HEK293 (cell line): Measurements from ENCODE around the gene TMEM120A.

Experiments
- RBAK ChIP-seq: fragments of 450-650 bp; formaldehyde crosslinking; IDR thresholded peaks from 2 replicates; pipeline ENCODE4 v1.5.1; 2016; ENCODE audit warnings: missing biosample characterization, missing genetic modification characterization
- ZBTB7A ChIP-seq: fragments of 450-650 bp; formaldehyde crosslinking; IDR thresholded peaks from 2 replicates; pipeline ENCODE4 v1.5.1; 2016; ENCODE audit warnings: low read depth, missing biosample characterization, missing genetic modification characterization
- ZNF121 ChIP-seq: fragments of 450-650 bp; formaldehyde crosslinking; IDR thresholded peaks from 2 replicates; pipeline ENCODE4 v1.5.1; 2016; ENCODE audit warnings: missing biosample characterization, missing genetic modification characterization
- ZNF174 ChIP-seq: fragments of 450-650 bp; formaldehyde crosslinking; IDR thresholded peaks from 2 replicates; pipeline ENCODE4 v1.5.0; 2017; ENCODE audit warnings: missing biosample characterization, mild to moderate bottlenecking, missing genetic modification characterization
- ZNF324 ChIP-seq: fragments of 450-650 bp; formaldehyde crosslinking; IDR thresholded peaks from 2 replicates; pipeline ENCODE4 v1.5.1; 2016; ENCODE audit warnings: missing biosample characterization, missing genetic modification characterization
- ZNF777 ChIP-seq: fragments of 450-650 bp; formaldehyde crosslinking; IDR thresholded peaks from 2 replicates; pipeline ENCODE4 v1.5.1; 2017; ENCODE audit warnings: missing biosample characterization, missing genetic modification characterization, borderline replicate concordance
- TF ChIP-seq, protein P1 (sequence below): fragments of 450-650 bp; formaldehyde crosslinking; IDR thresholded peaks from 2 replicates; pipeline ENCODE4 v1.5.1; 2016; ENCODE audit warnings: missing biosample characterization, missing genetic modification characterization
- TF ChIP-seq, protein P2 (sequence below): fragments of 450-650 bp; formaldehyde crosslinking; IDR thresholded peaks from 2 replicates; pipeline ENCODE4 v1.5.1; 2016; ENCODE audit warnings: missing biosample characterization, missing genetic modification characterization
- TF ChIP-seq, protein P3 (sequence below): fragments of 450-650 bp; formaldehyde crosslinking; IDR thresholded peaks from 2 replicates; pipeline ENCODE4 v1.5.1; 2017; ENCODE audit warnings: missing biosample characterization, missing genetic modification characterization
- TF ChIP-seq, protein P4 (sequence below): fragments of 450-650 bp; formaldehyde crosslinking; IDR thresholded peaks from 2 replicates; pipeline ENCODE4 v1.5.1; 2016; ENCODE audit warnings: missing biosample characterization, missing genetic modification characterization, low read depth
- TF ChIP-seq, protein P5 (sequence below): fragments of 450-650 bp; formaldehyde crosslinking; IDR thresholded peaks from 2 replicates; pipeline ENCODE4 v1.5.1; 2016; ENCODE audit warnings: missing biosample characterization, missing genetic modification characterization
- TF ChIP-seq, protein P6 (sequence below): fragments of 450-650 bp; formaldehyde crosslinking; conservative IDR thresholded peaks from 2 replicates; pipeline ENCODE4 v1.5.1; 2016; ENCODE audit warnings: low read depth, missing biosample characterization, missing genetic modification characterization

DNA sequence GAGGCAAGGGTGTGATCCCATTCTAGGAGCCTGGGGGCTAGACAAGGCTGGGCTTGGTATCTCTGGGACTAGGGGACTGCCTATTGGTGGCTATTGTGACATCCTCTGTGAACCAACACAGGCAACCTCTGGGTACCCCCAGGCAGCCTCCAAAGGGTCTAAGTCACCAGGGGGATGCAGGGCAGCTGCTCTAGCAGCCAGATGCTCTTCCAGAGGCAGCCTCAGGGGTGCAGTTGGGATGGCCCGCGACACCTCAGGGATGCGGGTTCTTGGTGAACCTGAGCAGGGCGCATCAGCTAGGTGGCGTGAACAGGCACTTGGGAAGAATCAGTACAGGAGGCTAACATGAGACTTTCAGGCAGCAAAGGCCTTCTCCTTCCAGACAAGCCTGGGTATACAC, 1.6 kb upstream of the TMEM120A start:
- TF ChIP-seq ZNF777 (tag by site-specific recombination), result no peak
- TF ChIP-seq, protein P1, sequence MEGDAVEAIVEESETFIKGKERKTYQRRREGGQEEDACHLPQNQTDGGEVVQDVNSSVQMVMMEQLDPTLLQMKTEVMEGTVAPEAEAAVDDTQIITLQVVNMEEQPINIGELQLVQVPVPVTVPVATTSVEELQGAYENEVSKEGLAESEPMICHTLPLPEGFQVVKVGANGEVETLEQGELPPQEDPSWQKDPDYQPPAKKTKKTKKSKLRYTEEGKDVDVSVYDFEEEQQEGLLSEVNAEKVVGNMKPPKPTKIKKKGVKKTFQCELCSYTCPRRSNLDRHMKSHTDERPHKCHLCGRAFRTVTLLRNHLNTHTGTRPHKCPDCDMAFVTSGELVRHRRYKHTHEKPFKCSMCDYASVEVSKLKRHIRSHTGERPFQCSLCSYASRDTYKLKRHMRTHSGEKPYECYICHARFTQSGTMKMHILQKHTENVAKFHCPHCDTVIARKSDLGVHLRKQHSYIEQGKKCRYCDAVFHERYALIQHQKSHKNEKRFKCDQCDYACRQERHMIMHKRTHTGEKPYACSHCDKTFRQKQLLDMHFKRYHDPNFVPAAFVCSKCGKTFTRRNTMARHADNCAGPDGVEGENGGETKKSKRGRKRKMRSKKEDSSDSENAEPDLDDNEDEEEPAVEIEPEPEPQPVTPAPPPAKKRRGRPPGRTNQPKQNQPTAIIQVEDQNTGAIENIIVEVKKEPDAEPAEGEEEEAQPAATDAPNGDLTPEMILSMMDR (tag by site-specific recombination), result no peak
- TF ChIP-seq, protein P2, sequence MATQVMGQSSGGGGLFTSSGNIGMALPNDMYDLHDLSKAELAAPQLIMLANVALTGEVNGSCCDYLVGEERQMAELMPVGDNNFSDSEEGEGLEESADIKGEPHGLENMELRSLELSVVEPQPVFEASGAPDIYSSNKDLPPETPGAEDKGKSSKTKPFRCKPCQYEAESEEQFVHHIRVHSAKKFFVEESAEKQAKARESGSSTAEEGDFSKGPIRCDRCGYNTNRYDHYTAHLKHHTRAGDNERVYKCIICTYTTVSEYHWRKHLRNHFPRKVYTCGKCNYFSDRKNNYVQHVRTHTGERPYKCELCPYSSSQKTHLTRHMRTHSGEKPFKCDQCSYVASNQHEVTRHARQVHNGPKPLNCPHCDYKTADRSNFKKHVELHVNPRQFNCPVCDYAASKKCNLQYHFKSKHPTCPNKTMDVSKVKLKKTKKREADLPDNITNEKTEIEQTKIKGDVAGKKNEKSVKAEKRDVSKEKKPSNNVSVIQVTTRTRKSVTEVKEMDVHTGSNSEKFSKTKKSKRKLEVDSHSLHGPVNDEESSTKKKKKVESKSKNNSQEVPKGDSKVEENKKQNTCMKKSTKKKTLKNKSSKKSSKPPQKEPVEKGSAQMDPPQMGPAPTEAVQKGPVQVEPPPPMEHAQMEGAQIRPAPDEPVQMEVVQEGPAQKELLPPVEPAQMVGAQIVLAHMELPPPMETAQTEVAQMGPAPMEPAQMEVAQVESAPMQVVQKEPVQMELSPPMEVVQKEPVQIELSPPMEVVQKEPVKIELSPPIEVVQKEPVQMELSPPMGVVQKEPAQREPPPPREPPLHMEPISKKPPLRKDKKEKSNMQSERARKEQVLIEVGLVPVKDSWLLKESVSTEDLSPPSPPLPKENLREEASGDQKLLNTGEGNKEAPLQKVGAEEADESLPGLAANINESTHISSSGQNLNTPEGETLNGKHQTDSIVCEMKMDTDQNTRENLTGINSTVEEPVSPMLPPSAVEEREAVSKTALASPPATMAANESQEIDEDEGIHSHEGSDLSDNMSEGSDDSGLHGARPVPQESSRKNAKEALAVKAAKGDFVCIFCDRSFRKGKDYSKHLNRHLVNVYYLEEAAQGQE (tag by site-specific recombination), result no peak
- TF ChIP-seq, protein P3, sequence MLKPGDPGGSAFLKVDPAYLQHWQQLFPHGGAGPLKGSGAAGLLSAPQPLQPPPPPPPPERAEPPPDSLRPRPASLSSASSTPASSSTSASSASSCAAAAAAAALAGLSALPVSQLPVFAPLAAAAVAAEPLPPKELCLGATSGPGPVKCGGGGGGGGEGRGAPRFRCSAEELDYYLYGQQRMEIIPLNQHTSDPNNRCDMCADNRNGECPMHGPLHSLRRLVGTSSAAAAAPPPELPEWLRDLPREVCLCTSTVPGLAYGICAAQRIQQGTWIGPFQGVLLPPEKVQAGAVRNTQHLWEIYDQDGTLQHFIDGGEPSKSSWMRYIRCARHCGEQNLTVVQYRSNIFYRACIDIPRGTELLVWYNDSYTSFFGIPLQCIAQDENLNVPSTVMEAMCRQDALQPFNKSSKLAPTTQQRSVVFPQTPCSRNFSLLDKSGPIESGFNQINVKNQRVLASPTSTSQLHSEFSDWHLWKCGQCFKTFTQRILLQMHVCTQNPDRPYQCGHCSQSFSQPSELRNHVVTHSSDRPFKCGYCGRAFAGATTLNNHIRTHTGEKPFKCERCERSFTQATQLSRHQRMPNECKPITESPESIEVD (tag by site-specific recombination), result no peak
- TF ChIP-seq ZNF174 (tag by site-specific recombination), result no peak
- TF ChIP-seq ZBTB7A (tag by site-specific recombination), result no peak
- TF ChIP-seq, protein P4, sequence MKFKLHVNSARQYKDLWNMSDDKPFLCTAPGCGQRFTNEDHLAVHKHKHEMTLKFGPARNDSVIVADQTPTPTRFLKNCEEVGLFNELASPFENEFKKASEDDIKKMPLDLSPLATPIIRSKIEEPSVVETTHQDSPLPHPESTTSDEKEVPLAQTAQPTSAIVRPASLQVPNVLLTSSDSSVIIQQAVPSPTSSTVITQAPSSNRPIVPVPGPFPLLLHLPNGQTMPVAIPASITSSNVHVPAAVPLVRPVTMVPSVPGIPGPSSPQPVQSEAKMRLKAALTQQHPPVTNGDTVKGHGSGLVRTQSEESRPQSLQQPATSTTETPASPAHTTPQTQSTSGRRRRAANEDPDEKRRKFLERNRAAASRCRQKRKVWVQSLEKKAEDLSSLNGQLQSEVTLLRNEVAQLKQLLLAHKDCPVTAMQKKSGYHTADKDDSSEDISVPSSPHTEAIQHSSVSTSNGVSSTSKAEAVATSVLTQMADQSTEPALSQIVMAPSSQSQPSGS (tag by site-specific recombination), result no peak
- no peak for TF ChIP-seq ZNF324
- TF ChIP-seq, protein P5, sequence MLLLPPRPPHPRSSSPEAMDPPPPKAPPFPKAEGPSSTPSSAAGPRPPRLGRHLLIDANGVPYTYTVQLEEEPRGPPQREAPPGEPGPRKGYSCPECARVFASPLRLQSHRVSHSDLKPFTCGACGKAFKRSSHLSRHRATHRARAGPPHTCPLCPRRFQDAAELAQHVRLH, result no peak
- no peak for TF ChIP-seq RBAK (tag by site-specific recombination)
- no peak for TF ChIP-seq ZNF121 (tag by site-specific recombination)
- TF ChIP-seq, protein P6, sequence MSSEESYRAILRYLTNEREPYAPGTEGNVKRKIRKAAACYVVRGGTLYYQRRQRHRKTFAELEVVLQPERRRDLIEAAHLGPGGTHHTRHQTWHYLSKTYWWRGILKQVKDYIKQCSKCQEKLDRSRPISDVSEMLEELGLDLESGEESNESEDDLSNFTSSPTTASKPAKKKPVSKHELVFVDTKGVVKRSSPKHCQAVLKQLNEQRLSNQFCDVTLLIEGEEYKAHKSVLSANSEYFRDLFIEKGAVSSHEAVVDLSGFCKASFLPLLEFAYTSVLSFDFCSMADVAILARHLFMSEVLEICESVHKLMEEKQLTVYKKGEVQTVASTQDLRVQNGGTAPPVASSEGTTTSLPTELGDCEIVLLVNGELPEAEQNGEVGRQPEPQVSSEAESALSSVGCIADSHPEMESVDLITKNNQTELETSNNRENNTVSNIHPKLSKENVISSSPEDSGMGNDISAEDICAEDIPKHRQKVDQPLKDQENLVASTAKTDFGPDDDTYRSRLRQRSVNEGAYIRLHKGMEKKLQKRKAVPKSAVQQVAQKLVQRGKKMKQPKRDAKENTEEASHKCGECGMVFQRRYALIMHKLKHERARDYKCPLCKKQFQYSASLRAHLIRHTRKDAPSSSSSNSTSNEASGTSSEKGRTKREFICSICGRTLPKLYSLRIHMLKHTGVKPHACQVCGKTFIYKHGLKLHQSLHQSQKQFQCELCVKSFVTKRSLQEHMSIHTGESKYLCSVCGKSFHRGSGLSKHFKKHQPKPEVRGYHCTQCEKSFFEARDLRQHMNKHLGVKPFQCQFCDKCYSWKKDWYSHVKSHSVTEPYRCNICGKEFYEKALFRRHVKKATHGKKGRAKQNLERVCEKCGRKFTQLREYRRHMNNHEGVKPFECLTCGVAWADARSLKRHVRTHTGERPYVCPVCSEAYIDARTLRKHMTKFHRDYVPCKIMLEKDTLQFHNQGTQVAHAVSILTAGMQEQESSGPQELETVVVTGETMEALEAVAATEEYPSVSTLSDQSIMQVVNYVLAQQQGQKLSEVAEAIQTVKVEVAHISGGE (tag by site-specific recombination), result no peak
